GM08714 (cell line): ENCODE measurements around the gene SLC12A1.

Experiments
- H3K4me3 ChIP-seq: fragments of 200-500 bp; sonication (Bioruptor generic); 2 replicates; pipeline ENCODE4 v1.5.1; 2014; ENCODE audit warnings: mild to moderate bottlenecking, low read length, inconsistent platforms
- ZNF274 ChIP-seq: IDR thresholded peaks from 2 replicates; pipeline ENCODE4 v1.6.1; 2012; ENCODE audit warnings: mild to moderate bottlenecking, low read depth, low read length

SLC12A1 gene

GRCh38 chr15:48221885-48222284 lies 15.8 kb downstream of the SLC12A1 start:
- no peak overlapping the region for H3K4me3 ChIP-seq
- no peak for TF ChIP-seq ZNF274

GRCh38 chr15:48222627-48223026 lies 16.5 kb downstream of the SLC12A1 start:
- TF ChIP-seq ZNF274 = no peak
- no peak overlapping the region for H3K4me3 ChIP-seq

- no peak overlapping the region for H3K4me3 ChIP-seq
- TF ChIP-seq ZNF274 = no peak
Measured at GRCh38 chr15:48225771-48226170, 19.7 kb downstream of the SLC12A1 start.

- TF ChIP-seq ZNF274 = no peak
- no peak overlapping the region for H3K4me3 ChIP-seq
Measured at GRCh38 chr15:48230498-48230897, 24.4 kb downstream of the SLC12A1 start.

GRCh38 chr15:48233246-48233645 lies 27.1 kb downstream of the SLC12A1 start:
- TF ChIP-seq ZNF274 = no peak

GRCh38 chr15:48239334-48239733 lies 33.2 kb downstream of the SLC12A1 start:
- H3K4me3 ChIP-seq = no peak overlapping the region
- TF ChIP-seq ZNF274 = no peak

More at GRCh38 chr15:48233246-48233645, 27.1 kb downstream of the SLC12A1 start:
- H3K4me3 ChIP-seq = no peak overlapping the region

- TF ChIP-seq ZNF274 = no peak
- H3K4me3 ChIP-seq = no peak overlapping the region
Measured at GRCh38 chr15:48242015-48242414, 35.9 kb downstream of the SLC12A1 start.

GRCh38 chr15:48242535-48242934 lies 36.4 kb downstream of the SLC12A1 start:
- H3K4me3 ChIP-seq = no peak overlapping the region
- TF ChIP-seq ZNF274 = no peak

GRCh38 chr15:48244921-48245320 lies 38.8 kb downstream of the SLC12A1 start:
- TF ChIP-seq ZNF274 = no peak
- no peak overlapping the region for H3K4me3 ChIP-seq

- no peak for TF ChIP-seq ZNF274
- no peak overlapping the region for H3K4me3 ChIP-seq
Measured at GRCh38 chr15:48248414-48248813, 42.3 kb downstream of the SLC12A1 start.

- no peak overlapping the region for H3K4me3 ChIP-seq
- no peak for TF ChIP-seq ZNF274
Measured at GRCh38 chr15:48250640-48251076, 44.6 kb downstream of the SLC12A1 start.

GRCh38 chr15:48253172-48253571 lies 47.1 kb downstream of the SLC12A1 start:
- H3K4me3 ChIP-seq = no peak overlapping the region
- TF ChIP-seq ZNF274 = no peak

- no peak for TF ChIP-seq ZNF274
- H3K4me3 ChIP-seq = no peak overlapping the region
Measured at GRCh38 chr15:48265135-48265534, 59.0 kb downstream of the SLC12A1 start.

GRCh38 chr15:48266024-48266689 lies 60.1 kb downstream of the SLC12A1 start:
- H3K4me3 ChIP-seq = no peak overlapping the region
- TF ChIP-seq ZNF274 = no peak

GRCh38 chr15:48267766-48268165 lies 61.7 kb downstream of the SLC12A1 start:
- no peak for TF ChIP-seq ZNF274
- H3K4me3 ChIP-seq = no peak overlapping the region

GRCh38 chr15:48273049-48273448 lies 66.9 kb downstream of the SLC12A1 start:
- TF ChIP-seq ZNF274 = no peak

More at GRCh38 chr15:48273049-48273448, 66.9 kb downstream of the SLC12A1 start:
- H3K4me3 ChIP-seq = no peak overlapping the region
